Breast epithelium (tissue), 3 donors: Measurements from ENCODE around the gene TMEM9.

Experiments used
- POLR2A ChIP-seq: fragments of 450-650 bp; IDR thresholded peaks from one replicate; pipeline ENCODE4 v1.6.1; 2016; ENCODE audit warnings: antibody characterized with exemption, mild to moderate bottlenecking, moderate library complexity
- POLR2AphosphoS5 ChIP-seq, 3 donors: sonication (generic); formaldehyde crosslinking; IDR thresholded peaks; one replicate each; pipeline ENCODE4 v1.6.1; 2017; ENCODE audit warnings: antibody characterized with exemption in 3 of 3
- TF ChIP-seq, protein P1 (sequence below), 3 donors: fragments of 450-650 bp; IDR thresholded peaks; one replicate each; pipeline ENCODE4 v1.5.1; 2016 to 2017; ENCODE audit warnings: antibody characterized with exemption in 3 of 3, mild to moderate bottlenecking in 3 of 3, moderate library complexity in 3 of 3

DNA sequence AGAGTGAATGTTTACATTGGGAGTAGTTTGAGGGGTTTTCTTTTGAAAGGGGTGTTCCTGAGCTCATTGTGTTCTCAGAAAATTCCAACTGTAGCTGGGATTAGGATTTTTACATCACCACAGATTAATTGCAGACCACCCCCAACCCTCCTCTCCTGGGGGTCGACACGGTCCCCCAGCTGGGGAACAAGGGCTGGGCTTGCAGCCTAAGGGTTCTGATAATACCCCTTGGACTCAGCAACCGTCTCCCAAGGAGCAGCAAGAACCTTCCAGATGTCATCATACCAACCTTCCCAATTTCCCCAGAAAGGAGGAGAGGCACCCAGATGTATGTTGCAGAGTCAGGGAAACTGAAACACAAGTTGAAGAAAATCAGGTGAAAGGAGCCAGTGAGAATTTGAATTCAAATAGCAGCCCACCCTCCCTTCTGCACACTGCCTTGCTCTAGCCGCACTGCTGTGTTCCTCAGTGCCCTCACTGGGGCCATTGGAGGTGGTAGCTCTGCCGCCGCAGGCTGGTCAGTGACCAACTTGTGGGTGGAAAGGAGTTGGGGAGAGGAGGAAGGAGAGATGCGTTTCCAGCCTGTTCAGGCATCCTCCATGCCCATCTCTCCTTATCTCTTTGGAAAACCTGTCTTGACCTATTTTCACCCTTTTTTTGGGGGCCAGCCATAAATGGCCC, 21.7 kb upstream of the TMEM9 start:
- TF ChIP-seq, protein P1, sequence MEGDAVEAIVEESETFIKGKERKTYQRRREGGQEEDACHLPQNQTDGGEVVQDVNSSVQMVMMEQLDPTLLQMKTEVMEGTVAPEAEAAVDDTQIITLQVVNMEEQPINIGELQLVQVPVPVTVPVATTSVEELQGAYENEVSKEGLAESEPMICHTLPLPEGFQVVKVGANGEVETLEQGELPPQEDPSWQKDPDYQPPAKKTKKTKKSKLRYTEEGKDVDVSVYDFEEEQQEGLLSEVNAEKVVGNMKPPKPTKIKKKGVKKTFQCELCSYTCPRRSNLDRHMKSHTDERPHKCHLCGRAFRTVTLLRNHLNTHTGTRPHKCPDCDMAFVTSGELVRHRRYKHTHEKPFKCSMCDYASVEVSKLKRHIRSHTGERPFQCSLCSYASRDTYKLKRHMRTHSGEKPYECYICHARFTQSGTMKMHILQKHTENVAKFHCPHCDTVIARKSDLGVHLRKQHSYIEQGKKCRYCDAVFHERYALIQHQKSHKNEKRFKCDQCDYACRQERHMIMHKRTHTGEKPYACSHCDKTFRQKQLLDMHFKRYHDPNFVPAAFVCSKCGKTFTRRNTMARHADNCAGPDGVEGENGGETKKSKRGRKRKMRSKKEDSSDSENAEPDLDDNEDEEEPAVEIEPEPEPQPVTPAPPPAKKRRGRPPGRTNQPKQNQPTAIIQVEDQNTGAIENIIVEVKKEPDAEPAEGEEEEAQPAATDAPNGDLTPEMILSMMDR (IDR thresholded peaks at IDR 0.05) = no peak
- TF ChIP-seq POLR2A = no peak
- no peak for TF ChIP-seq POLR2AphosphoS5 (IDR thresholded peaks at IDR 0.05)
